Neural progenitor cell (in vitro differentiated cells): ENCODE data around the gene RUSF1.

Experiments used
- CTCF ChIP-seq: fragments of 200-600 bp; sonication (generic); IDR thresholded peaks from 2 replicates; pipeline ENCODE4 v1.5.1; 2017; ENCODE audit warnings: antibody characterized with exemption, mild to moderate bottlenecking
- EZH2phosphoT487 ChIP-seq: fragments of 200-600 bp; sonication (generic); IDR thresholded peaks from 2 replicates; pipeline ENCODE4 v1.6.1; 2017; ENCODE audit warnings: antibody characterized with exemption

- TF ChIP-seq EZH2phosphoT487 (no peak), CTCF (no peak)
These were observed 28.7 kb upstream of the RUSF1 start for GRCh38 chr16:31536804-31537361.
